Cardiac fibroblast (primary cell): ENCODE data around the gene CD99L2.
A peak's percentile ranks its signal among the peaks of the same experiment; 100 is the strongest.

Source experiments
- DNase-seq, 2 donors: peaks; one replicate each; pipeline versions ENCODE4 v3.0.0 to v3.0.0-alpha.2; 2010; ENCODE audit warnings: low read depth in 2 of 2
- H3K4me3 ChIP-seq, 2 donors: replicated peaks in 1 of 2; 1 replicate in 1 of 2; 2 replicates in 1 of 2; pipeline ENCODE4 v1.5.1; 2011; ENCODE audit warnings: low read depth in 2 of 2, low read length in 2 of 2, mild to moderate bottlenecking in 2 of 2, moderate library complexity in 1 of 2
- TF ChIP-seq, protein P1 (sequence below): IDR thresholded peaks from one replicate; pipeline ENCODE4 v1.5.1; 2011; ENCODE audit warnings: low read depth, mild to moderate bottlenecking, low read length, inconsistent platforms

Gene CD99L2

DNA sequence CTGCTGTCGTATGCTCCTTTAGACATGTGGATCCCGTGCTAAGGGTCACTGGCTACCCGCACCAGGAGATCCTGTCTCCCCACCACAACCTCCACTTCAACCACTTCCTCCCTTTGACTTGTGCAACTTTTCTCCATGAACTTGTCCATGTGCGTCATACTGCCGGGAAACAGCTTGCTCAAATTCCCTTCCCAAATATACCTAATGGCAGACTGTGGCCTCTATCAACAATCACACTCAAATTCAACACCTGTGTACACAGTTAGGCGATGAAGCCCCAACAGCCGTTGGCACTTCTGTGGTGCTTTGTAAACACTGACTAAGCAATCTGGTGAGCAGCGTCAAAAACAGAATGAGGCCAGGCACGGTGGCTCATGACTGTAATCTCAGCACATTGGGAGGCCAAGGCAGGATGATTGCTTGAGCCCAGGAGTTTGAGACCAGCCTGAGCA, 49.5 kb downstream of the CD99L2 start:
- no peak overlapping the region for H3K4me3 ChIP-seq
- TF ChIP-seq, protein P1, sequence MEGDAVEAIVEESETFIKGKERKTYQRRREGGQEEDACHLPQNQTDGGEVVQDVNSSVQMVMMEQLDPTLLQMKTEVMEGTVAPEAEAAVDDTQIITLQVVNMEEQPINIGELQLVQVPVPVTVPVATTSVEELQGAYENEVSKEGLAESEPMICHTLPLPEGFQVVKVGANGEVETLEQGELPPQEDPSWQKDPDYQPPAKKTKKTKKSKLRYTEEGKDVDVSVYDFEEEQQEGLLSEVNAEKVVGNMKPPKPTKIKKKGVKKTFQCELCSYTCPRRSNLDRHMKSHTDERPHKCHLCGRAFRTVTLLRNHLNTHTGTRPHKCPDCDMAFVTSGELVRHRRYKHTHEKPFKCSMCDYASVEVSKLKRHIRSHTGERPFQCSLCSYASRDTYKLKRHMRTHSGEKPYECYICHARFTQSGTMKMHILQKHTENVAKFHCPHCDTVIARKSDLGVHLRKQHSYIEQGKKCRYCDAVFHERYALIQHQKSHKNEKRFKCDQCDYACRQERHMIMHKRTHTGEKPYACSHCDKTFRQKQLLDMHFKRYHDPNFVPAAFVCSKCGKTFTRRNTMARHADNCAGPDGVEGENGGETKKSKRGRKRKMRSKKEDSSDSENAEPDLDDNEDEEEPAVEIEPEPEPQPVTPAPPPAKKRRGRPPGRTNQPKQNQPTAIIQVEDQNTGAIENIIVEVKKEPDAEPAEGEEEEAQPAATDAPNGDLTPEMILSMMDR = no peak
- DNase-seq = no peak

DNA sequence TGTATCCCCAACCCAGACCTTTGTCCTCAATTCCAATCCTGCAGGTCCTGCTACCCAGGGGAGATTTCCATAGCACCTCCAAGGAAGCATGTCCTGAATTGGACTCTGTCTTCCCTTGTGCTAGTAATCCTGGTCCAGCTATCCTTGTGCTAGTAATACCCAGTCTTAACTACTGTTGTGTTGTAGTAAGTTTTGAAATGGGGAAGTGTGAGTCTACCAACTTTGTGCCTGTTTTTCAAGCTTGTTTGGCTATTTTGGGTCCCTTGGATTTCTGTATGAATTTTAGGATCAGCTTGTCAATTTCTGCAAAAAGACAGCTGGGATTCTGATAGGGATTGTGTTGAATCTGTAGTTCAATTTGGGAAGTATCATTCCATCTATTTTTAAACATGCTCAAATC, 51.4 kb downstream of the CD99L2 start:
- TF ChIP-seq, protein P1 = no peak
- no peak for DNase-seq
- no peak overlapping the region for H3K4me3 ChIP-seq

DNA sequence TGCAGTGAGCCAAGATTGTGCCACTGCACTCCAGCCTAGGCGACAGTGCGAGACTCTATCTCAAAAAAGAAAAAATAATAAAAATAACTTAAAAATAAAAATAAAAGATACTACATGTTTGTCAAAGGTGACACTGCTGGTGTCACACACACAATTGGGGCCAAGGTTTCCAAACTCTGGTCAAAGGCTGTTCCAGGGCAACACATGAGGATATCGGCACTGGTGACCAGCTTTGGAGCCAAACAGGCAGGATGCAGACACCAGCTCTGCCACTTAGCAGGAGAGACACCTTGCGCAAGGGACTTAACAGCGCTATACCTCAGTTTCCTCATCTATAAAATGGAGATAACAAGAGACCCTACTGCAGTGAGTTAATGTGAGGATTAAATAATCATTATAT, 52.3 kb downstream of the CD99L2 start:
- no peak overlapping the region for H3K4me3 ChIP-seq
- DNase-seq = no peak
- TF ChIP-seq, protein P1 = no peak

DNA sequence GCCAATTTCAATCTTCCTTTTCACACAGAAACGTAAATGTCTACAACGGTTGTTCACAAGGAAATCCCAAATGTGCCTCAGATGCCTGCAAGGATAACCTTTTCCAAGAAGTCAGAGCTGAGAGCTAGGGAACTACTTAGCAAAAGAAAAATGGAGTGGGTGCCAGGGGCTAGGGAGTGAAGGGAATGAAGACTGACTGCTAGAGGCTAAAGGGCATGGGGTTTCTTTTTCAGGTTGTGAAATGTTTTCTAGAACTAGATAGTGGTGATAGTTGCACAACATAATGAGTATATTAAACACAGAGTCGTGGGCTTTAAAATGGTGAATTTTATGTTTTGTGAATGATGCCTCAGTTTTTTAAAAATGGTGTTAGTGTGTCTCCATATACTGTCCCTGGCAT, 53.4 kb downstream of the CD99L2 start:
- no peak overlapping the region for H3K4me3 ChIP-seq
- DNase-seq = peak in 1 of 2 donors; percentile 31
- TF ChIP-seq, protein P1 = no peak

DNA sequence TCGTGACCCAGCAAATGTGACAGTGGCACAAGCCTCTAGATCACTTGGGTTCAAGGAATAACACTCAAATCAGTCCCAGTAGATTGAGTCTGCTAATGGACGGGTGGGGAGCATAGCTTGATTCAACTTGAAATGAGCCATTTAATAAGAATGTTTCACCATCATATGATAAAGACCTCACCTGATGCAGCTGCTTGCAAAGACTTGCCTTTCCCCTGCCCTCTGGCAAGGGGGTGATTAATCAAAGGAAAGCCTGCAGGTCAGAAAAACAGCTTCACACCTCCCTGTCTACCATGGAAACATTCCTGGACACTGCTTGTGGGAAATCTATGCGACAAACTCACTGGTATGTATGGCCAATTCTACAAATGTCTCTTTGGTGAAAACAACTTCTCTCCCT, 54.5 kb downstream of the CD99L2 start:
- no peak for DNase-seq
- TF ChIP-seq, protein P1 = no peak
- no peak overlapping the region for H3K4me3 ChIP-seq

DNA sequence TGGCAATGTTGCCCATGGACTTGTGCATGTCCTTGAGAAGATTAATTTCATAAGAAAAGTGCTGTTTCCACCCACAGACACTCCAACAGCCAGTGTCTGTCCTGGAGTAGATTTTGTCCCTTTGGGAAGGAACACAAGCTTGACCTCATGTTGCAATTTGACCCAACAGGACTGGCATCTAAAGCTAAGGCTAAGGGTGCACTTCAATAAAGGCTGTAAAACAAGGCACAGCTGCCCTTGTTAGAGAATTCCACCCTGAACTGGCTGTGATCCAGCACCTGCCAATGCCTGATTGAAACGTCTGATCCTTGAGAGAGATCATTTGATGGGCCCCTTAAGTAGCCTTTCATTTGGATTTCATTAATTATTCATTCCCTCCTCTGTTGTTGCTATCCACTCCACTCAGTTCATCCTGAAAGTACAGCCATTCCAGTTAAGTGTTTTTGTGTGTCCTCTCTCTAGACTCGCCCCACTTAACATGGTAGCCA, 56.2 kb downstream of the CD99L2 start:
- TF ChIP-seq, protein P1 = no peak
- H3K4me3 ChIP-seq = no peak overlapping the region
- DNase-seq = no peak
